Central memory CD8-positive, alpha-beta T cell (primary cell): Measurements from ENCODE around the gene HSP90AA1.
A peak's percentile ranks its signal among the peaks of the same experiment; 100 is the strongest.

Experiments
- ATAC-seq: fragments of 150-1000 bp; cut with Tn5 transposase; replicated peaks from 2 replicates; pipeline ENCODE4 v1.10.0; 2022; ENCODE audit warnings: mild to moderate bottlenecking, moderate FRiP score, moderate number of reproducible peaks; ENCODE audit not compliant: poor library complexity, severe bottlenecking; ENCODE audit errors: extremely low read depth
- DNase-seq, 2 donors: peaks; one replicate each; pipeline ENCODE4 v3.0.0; 2021; ENCODE audit warnings: low spot score in 2 of 2
- H3K27ac Mint-ChIP-seq: one replicate; pipeline ENCODE4 v1.8.0; 2022; ENCODE audit warnings: low read depth, mild to moderate bottlenecking, moderate library complexity, mixed read lengths
- H3K27me3 Mint-ChIP-seq: one replicate; pipeline ENCODE4 v1.8.0; 2022; ENCODE audit warnings: mixed read lengths
- H3K36me3 Mint-ChIP-seq: one replicate; pipeline ENCODE4 v1.8.0; 2022; ENCODE audit warnings: mild to moderate bottlenecking, moderate library complexity, mixed read lengths; ENCODE audit not compliant: insufficient read depth
- H3K4me1 Mint-ChIP-seq: one replicate; pipeline ENCODE4 v1.8.0; 2022; ENCODE audit warnings: mixed read lengths
- H3K4me3 Mint-ChIP-seq: one replicate; pipeline ENCODE4 v1.8.0; 2022; ENCODE audit warnings: mild to moderate bottlenecking, moderate library complexity, mixed read lengths
- H3K9me3 Mint-ChIP-seq: one replicate; pipeline ENCODE4 v1.8.0; 2022; ENCODE audit warnings: mixed read lengths

HSP90AA1 gene

GRCh38 chr14:102040153-102040552 is 46.7 kb downstream of the HSP90AA1 start:
- H3K27ac Mint-ChIP-seq = peak overlapping the region; percentile 49
- no peaks in the 10 kb centered on the region for H3K27me3 Mint-ChIP-seq
- H3K4me3 Mint-ChIP-seq = no peak overlapping the region
- H3K4me1 Mint-ChIP-seq = no peaks in the 10 kb centered on the region
- peaks cover 84% of the 10 kb centered on the region for H3K36me3 Mint-ChIP-seq
- no peak for DNase-seq
- no peaks in the 10 kb centered on the region for H3K9me3 Mint-ChIP-seq
- ATAC-seq = no peak

DNA sequence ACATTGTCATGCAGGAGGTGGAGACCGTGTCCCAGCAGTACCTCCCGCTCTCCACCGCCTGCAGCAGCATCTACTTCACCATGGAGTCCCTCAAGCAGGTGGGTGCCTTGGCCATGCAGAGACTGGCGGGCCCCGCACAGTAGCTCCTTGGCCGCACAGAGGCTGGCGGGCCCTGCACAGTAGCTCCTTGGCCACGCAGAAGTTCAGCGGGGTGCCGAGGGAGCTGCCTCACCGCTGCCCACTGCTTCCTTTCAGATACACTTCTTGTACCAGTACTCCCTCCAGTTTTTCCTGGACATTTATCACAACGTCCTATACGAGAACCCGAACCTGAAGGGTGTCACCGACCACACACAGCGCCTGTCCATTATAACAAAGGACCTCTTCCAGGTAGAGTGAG is 47.7 kb downstream of the HSP90AA1 start:
- no peaks in the 10 kb centered on the region for H3K9me3 Mint-ChIP-seq
- DNase-seq = no peak
- no peaks in the 10 kb centered on the region for H3K4me1 Mint-ChIP-seq
- no peaks in the 10 kb centered on the region for H3K27me3 Mint-ChIP-seq
- H3K27ac Mint-ChIP-seq = no peak overlapping the region
- H3K36me3 Mint-ChIP-seq = peaks cover 87% of the 10 kb centered on the region
- H3K4me3 Mint-ChIP-seq = no peak overlapping the region
- ATAC-seq = no peak

GRCh38 chr14:102037686-102038085 is 49.2 kb downstream of the HSP90AA1 start:
- DNase-seq (no peak), ATAC-seq (no peak)
- Mint-ChIP-seq H3K36me3 (peaks cover 91% of the 10 kb centered on the region), H3K4me1 (no peaks in the 10 kb centered on the region), H3K27ac (no peak overlapping the region), H3K27me3 (no peaks in the 10 kb centered on the region), H3K9me3 (no peaks in the 10 kb centered on the region), H3K4me3 (no peak overlapping the region)

DNA sequence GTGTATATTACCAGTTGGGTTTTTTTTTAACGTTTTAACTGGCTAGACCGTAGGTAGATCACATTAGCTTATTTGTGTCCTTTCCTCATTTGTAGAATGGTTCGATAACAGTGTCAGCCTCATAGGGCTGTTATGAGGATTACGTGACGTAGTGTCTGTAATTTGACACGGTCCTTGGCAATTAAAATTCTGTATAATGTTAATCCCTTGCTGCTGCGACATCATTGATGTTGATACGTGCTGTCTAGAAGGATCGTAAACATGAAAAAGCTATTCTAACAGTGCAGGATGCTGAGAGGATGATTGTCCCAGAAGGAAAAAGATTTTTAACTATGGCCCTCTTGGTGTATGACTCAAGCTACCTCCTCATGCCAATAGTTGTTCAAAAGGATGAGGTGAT is 50.9 kb downstream of the HSP90AA1 start:
- Mint-ChIP-seq H3K9me3 (no peaks in the 10 kb centered on the region), H3K36me3 (peaks cover 89% of the 10 kb centered on the region), H3K4me3 (no peak overlapping the region), H3K4me1 (no peaks in the 10 kb centered on the region), H3K27ac (no peak overlapping the region), H3K27me3 (no peaks in the 10 kb centered on the region)
- DNase-seq (no peak), ATAC-seq (no peak)

- Mint-ChIP-seq H3K27ac (no peak overlapping the region), H3K9me3 (no peaks in the 10 kb centered on the region), H3K27me3 (no peaks in the 10 kb centered on the region), H3K4me1 (no peaks in the 10 kb centered on the region), H3K36me3 (peaks cover 83% of the 10 kb centered on the region), H3K4me3 (no peak overlapping the region)
- ATAC-seq (no peak), DNase-seq (no peak)
These were observed 52.5 kb downstream of the HSP90AA1 start for GRCh38 chr14:102034301-102034700.

DNA sequence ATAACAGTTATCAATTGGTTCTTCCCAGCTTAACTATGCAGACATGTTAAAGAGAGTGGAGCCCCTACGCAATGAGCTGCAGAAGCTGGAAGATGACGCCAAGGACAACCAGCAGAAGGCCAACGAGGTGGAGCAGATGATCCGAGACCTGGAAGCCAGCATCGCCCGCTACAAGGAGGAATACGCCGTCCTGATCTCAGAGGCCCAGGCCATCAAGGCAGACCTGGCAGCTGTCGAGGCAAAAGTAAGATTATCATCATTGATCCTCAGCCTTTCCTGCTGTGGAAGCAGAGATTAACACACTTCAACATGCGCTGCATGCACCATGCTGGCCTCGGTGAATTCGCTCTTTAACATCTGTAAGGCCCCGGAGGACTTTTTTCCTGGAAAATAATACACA is 53.6 kb downstream of the HSP90AA1 start:
- H3K4me3 Mint-ChIP-seq = no peak overlapping the region
- no peaks in the 10 kb centered on the region for H3K4me1 Mint-ChIP-seq
- no peaks in the 10 kb centered on the region for H3K27me3 Mint-ChIP-seq
- no peaks in the 10 kb centered on the region for H3K9me3 Mint-ChIP-seq
- no peak overlapping the region for H3K27ac Mint-ChIP-seq
- ATAC-seq = no peak
- no peak for DNase-seq
- H3K36me3 Mint-ChIP-seq = peaks cover 82% of the 10 kb centered on the region
